GM12874 (cell line): ENCODE results near the gene RAC3.

Experiments used
- TF ChIP-seq, protein P1 (sequence below): IDR thresholded peaks from 2 replicates; pipeline ENCODE4 v1.5.1; 2011; ENCODE audit warnings: low read depth, mild to moderate bottlenecking, control low read depth, low read length, moderate library complexity; ENCODE audit not compliant: insufficient read depth

Gene RAC3

DNA sequence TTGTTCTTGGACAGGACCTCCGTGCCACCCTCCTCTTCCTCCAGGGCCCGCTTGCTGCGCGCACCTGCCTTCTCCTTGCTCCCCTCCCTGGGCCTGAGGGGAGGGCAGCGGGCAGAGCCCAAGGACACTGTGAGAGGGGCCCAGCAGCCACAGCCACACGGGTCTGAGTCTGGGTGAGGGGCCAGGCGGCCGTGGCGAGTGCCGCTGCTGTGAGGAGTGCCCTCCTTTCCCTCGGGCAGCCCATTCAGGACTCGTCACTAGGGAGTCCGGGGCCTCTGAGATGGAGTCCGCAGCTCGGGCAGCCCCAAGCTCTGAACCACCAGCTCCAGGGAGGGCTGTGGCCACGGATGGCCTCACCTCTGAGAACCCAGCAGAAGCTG lies 28.5 kb downstream of the RAC3 start:
- TF ChIP-seq, protein P1, sequence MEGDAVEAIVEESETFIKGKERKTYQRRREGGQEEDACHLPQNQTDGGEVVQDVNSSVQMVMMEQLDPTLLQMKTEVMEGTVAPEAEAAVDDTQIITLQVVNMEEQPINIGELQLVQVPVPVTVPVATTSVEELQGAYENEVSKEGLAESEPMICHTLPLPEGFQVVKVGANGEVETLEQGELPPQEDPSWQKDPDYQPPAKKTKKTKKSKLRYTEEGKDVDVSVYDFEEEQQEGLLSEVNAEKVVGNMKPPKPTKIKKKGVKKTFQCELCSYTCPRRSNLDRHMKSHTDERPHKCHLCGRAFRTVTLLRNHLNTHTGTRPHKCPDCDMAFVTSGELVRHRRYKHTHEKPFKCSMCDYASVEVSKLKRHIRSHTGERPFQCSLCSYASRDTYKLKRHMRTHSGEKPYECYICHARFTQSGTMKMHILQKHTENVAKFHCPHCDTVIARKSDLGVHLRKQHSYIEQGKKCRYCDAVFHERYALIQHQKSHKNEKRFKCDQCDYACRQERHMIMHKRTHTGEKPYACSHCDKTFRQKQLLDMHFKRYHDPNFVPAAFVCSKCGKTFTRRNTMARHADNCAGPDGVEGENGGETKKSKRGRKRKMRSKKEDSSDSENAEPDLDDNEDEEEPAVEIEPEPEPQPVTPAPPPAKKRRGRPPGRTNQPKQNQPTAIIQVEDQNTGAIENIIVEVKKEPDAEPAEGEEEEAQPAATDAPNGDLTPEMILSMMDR: no peak

DNA sequence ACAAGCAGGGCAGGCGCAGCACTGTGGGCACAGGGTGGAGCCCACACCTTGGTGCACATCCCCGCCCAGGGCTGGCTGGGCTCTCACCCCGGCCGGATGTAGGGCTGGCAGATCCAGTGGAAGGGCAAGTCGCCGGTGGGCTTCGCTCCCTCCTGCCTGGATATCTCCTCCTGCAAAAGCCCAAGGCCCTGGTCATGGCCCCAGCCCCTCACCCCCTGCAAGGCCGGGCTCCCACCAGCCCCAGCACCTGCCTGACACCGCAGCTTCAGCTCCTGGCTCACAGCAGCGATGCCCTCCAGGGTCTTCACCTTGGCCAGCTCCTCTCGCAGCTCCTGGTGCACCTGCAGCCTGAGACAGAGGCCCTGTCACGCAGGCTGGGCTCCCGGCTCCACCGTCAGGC lies 29.1 kb downstream of the RAC3 start:
- TF ChIP-seq, protein P1: no peak

DNA sequence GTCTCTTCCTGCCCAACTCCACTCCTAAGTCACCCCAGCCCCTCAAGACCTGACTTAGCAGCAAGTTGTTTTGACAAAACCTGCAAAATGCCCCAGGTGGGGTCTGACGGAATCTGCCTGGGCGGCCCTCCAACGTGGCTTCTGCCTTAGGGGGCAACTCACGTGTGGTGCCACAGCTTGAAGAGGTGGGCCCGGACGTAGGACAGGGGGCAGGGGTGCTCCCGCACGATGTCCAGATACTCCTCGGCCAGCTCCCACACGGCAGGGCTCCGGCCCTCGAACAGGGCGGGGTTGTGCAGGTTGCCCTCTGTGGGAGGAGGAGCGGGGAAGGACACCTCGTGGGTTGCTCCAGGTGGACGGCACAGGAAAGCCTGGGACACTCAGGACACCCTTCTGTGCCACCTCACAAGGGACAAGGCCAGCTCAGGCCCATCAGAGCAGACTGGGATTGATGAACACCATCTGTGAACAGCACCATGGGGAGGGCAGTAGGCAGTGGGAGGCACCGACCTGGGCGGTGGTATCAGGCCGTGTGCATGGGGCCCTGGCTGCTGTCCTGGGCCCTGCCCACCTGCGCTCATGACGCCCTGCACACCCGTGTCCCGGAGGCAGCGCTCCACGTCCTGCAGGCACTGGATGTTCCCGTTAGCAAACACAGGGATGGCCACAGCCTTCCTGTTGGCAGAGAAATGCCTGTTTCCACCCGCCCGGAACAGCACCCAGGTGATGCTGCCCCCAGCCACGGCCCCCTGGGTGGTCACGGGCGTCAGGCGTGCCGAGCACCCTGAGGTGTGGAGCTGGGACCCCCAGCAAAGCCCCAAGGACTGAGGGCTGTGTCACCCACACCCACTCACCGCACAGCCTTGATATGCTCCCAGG lies 29.8 kb downstream of the RAC3 start:
- TF ChIP-seq, protein P1: no peak

DNA sequence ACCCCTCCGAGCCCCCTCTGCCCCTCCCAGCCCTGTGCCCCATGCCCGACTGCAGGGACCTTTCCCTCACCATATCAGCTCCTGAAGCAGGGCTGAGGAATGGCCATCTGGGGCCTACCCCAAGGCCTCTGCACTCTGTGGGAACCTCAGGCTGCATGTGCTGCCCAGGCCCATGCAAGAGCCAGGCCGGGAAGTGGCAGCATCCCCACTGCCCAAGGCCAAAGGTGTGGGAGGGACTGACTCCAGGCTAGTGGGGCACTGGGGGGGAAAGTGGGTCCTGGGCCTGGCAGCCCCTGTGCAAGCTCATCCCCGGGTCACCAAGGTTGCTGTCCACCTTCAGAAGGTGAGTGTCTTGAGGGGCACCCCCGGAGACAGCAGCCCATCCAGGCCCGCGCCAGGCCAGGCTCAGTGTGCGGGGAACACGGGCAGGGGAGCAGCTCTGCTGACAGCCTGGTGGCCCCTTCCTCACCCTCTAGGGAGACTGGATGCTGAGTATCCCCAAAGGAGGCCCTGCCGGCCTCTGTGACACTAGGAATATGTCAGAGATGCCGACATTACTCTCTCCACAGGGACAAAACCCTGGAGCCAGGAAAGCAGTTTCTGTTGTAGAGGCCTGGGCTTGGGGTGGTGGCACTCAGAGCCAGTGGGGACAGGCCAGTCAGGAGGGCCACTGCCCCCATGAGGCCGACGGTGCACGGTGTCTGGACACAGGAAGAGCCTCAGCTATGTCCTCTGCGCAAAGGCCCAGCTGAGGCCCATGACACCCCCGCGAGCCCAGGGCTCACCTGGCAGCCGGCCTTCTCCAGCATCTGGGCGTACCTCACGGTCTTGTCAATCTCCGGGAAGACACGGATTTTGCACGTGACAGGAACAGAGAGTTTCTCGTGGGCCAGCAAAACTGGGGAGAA lies 30.9 kb downstream of the RAC3 start:
- TF ChIP-seq, protein P1: no peak

DNA sequence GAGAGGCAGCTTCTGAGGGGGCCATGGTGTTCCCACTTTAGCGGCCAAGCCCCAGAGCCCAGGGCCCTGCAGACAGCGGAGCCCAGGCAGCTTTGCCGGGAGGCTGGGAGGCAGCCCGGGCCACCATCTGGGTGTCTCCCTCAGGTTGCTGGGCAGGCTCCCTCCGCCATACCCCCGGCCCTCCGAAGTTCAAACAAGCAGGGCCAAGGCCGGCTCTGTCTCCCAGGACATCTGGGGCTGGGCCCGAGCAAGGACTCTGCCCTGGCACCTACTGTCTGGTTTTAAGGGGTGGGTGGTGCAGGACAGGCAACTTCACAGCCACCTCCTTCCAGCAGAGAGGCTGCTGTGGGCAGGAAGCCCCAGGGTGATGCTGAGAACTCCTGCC lies 31.5 kb downstream of the RAC3 start:
- TF ChIP-seq, protein P1: no peak

DNA sequence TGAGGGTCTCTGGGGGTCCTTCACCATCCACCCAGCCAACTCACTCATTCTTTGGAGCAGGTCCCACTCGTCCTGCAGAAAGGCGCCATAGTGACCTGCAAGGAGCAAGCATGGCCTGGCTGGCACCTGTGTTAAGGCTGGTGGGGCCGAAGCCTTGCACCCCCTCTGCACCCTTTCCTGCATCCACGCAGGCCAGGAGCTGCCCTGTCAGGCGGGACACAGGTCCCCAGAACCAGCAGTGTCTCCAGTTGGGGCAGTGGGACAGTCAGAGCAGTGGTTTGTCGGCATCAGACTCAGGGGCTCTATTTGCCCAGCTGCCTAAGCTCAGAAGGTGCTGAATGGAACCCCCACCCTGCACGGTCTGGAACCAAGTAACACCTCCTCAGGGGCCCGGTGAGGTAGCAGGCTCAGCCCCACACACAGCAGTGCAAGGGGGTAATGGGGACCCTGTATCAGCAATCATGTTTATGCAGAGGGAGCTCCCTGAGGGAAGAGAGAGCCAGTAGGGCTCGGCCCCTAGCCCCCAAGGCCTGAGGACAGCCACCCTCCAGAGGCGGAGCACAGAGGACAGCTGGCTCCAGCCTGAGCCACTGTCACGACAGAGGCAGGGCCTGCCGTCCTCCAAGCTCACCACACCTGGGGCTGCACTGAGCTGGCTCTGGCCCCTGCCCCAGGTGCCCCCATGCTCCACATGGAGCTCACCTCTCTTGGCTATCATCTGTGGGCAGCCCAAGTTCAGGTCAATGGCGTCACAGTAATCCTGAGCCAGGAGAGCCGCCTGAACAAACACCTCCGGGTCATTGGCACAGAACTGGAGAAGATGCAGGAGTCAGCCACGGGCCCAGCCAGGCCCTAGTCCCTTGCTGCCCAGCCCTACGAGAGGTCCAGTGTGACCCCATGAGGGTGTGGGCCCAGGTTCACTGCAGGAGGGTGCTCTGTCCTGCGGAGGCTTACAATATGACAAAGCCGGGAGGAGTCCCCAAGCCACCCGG lies 32.2 kb downstream of the RAC3 start:
- TF ChIP-seq, protein P1: no peak
